Subcutaneous adipose tissue (tissue), 4 donors: ENCODE data around the gene STXBP1. TPM values are rescaled to one million over a fixed set of nuclear protein-coding genes. Genes with fewer than 3 reads are reported as not detected.

Experiments
- CTCF ChIP-seq: fragments of 450-650 bp; IDR thresholded peaks from one replicate; pipeline ENCODE4 v1.5.1; 2016; ENCODE audit warnings: low read depth, mild to moderate bottlenecking, control low read depth, antibody characterized with exemption, moderate library complexity
- total RNA-seq, 4 donors: library from RNA; depleted of rRNA; stranded (reverse); fragments of >200 nt; gene quantifications; one replicate each; pipeline ENCODE4 v1.1.0, GENCODE V29; 2016

The STXBP1 gene
- total RNA-seq, 4 donors from 2014 or later = 23.2 to 116 (median 69.3) TPM

- no peak for TF ChIP-seq CTCF
Observed at GRCh38 chr9:127730799-127731410, 118.8 kb downstream of the STXBP1 start.

- no peak for TF ChIP-seq CTCF
Observed at GRCh38 chr9:127731938-127732337, 119.9 kb downstream of the STXBP1 start.

- TF ChIP-seq CTCF = no peak
Observed at GRCh38 chr9:127732444-127732843, 120.4 kb downstream of the STXBP1 start.

GRCh38 chr9:127733614-127734013 lies 121.5 kb downstream of the STXBP1 start:
- TF ChIP-seq CTCF = no peak

GRCh38 chr9:127734247-127734746 lies 122.2 kb downstream of the STXBP1 start:
- TF ChIP-seq CTCF = no peak

- TF ChIP-seq CTCF = no peak
Observed at GRCh38 chr9:127734747-127735529, 122.9 kb downstream of the STXBP1 start, which contains the start of gene TOR2A. Gene TOR2A, minus strand, starts transcription at chr9:127735294. Its CDS starts 24 bp downstream, at chr9:127735270.

- no peak for TF ChIP-seq CTCF
Observed at GRCh38 chr9:127735530-127736185, 123.6 kb downstream of the STXBP1 start.
